GM12878 (cell line): Measurements from ENCODE around the gene RAPSN.

Experiments
- CHD4 ChIP-seq: fragments of 200-600 bp; sonication (generic); IDR thresholded peaks from 2 replicates; pipeline ENCODE4 v1.6.1; 2016; ENCODE audit warnings: mild to moderate bottlenecking
- JUNB ChIP-seq: IDR thresholded peaks from 2 replicates; pipeline ENCODE4 v1.6.1; 2016; ENCODE audit warnings: antibody characterized with exemption, mild to moderate bottlenecking
- KAT2A ChIP-seq: conservative IDR thresholded peaks from 2 replicates; pipeline ENCODE4 v1.6.1; 2011; ENCODE audit warnings: low read depth, low read length; ENCODE audit not compliant: control insufficient read depth
- NRF1 ChIP-seq: conservative IDR thresholded peaks from 2 replicates; pipeline ENCODE4 v1.6.1; 2011; ENCODE audit warnings: mild to moderate bottlenecking, low read depth, low read length, improper control_type of control experiment
- TCF12 ChIP-seq: IDR thresholded peaks from 2 replicates; pipeline ENCODE4 v1.6.1; 2011; ENCODE audit warnings: low read depth, mild to moderate bottlenecking, low read length
- YY1 ChIP-seq: IDR thresholded peaks from 2 replicates; pipeline ENCODE4 v1.6.1; 2011; ENCODE audit warnings: low read depth, mild to moderate bottlenecking, low read length
- ZNF274 ChIP-seq: IDR thresholded peaks from one replicate; pipeline ENCODE4 v1.8.0; 2011; ENCODE audit not compliant: insufficient read length, insufficient read depth
- TF ChIP-seq, protein P1 (sequence below), 3 experiments: IDR thresholded peaks in 2 of 3; conservative IDR thresholded peaks in 1 of 3; 2 replicates each; pipeline ENCODE4 v1.5.1; 2011; ENCODE audit warnings: low read depth in 3 of 3, low read length in 3 of 3, mild to moderate bottlenecking in 3 of 3, control low read depth in 2 of 3, moderate library complexity in 2 of 3, inconsistent platforms in 1 of 3, mixed read lengths in 1 of 3; ENCODE audit not compliant: control insufficient read depth in 2 of 3, insufficient read depth in 1 of 3; ENCODE audit errors: extremely low read depth in 1 of 3

GRCh38 chr11:47387944-47388696, 60.8 kb downstream of the RAPSN start:
- TF ChIP-seq, protein P1, sequence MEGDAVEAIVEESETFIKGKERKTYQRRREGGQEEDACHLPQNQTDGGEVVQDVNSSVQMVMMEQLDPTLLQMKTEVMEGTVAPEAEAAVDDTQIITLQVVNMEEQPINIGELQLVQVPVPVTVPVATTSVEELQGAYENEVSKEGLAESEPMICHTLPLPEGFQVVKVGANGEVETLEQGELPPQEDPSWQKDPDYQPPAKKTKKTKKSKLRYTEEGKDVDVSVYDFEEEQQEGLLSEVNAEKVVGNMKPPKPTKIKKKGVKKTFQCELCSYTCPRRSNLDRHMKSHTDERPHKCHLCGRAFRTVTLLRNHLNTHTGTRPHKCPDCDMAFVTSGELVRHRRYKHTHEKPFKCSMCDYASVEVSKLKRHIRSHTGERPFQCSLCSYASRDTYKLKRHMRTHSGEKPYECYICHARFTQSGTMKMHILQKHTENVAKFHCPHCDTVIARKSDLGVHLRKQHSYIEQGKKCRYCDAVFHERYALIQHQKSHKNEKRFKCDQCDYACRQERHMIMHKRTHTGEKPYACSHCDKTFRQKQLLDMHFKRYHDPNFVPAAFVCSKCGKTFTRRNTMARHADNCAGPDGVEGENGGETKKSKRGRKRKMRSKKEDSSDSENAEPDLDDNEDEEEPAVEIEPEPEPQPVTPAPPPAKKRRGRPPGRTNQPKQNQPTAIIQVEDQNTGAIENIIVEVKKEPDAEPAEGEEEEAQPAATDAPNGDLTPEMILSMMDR (IDR thresholded peaks at IDR 0.05 in 2 of 3, conservative IDR thresholded peaks at IDR 0.05 in 1 of 3; ENCODE audit: control insufficient read depth in 2 of 3, extremely low read depth in 1 of 3, insufficient read depth in 1 of 3, low read depth in 3 of 3, low read length in 3 of 3): no peak
- TF ChIP-seq CHD4 (no peak), NRF1 (no peak), JUNB (no peak), KAT2A (no peak), ZNF274 (no peak), TCF12 (no peak), YY1 (no peak)
